ENCODE results near the gene NEDD4L. TPM values are rescaled to one million over a fixed set of nuclear protein-coding genes. Genes with fewer than 3 reads are reported as not detected.

NEDD4L gene
- polyA plus RNA-seq, 2 donors, result 10.8 to 14.1 TPM

GRCh38 chr18:58212274-58212673 is 168.2 kb downstream of the NEDD4L start:
- no peaks in the 10 kb centered on the region for H3K27me3 ChIP-seq (ENCODE audit: control insufficient read depth in 1 of 2, insufficient read depth in 2 of 2, low read length in 2 of 2)
- H3K27ac ChIP-seq (ENCODE audit: low read depth in 2 of 2, low read length in 1 of 2), result no peak overlapping the region
- no peak overlapping the region for H3K4me3 ChIP-seq (ENCODE audit: low read depth in 1 of 2, low read length in 2 of 2)
- 75 to 94% methylated on average over 8 of the region's 8 CpGs for WGBS, 2 donors
- no peaks in the 10 kb centered on the region for H3K36me3 ChIP-seq (ENCODE audit: control insufficient read depth in 2 of 2, insufficient read depth in 2 of 2, low read length in 1 of 2)
- no peaks in the 10 kb centered on the region for H3K4me1 ChIP-seq (ENCODE audit: control insufficient read depth in 2 of 2, insufficient read depth in 2 of 2, low read length in 1 of 2)
- no peaks in the 10 kb centered on the region for H3K9me3 ChIP-seq (ENCODE audit: control insufficient read depth in 2 of 2, insufficient read depth in 1 of 2, low read depth in 1 of 2, low read length in 1 of 2)

DNA sequence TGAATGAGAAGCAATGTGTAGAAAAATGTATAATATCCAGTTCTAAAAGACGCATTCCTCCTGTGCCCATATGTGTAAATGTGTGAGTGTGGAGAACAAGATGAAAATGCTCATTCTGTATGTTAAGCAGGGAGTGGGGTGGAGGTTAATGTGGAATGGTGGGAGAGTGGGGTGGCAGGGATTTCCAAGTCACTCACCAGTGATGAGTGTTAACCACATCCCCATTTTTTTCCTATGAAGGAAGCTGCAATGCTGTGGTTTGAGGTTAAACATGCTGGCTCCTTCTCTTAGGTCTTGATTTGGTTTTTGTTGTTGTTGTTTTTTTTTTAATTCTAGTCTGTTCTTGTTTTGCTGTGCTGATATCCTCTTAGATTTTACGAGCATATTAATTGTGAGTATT is 169.4 kb downstream of the NEDD4L start:
- Histone ChIP-seq H3K27me3 (ENCODE audit: control insufficient read depth in 1 of 2, insufficient read depth in 2 of 2, low read length in 2 of 2) (no peaks in the 10 kb centered on the region), H3K27ac (ENCODE audit: low read depth in 2 of 2, low read length in 1 of 2) (no peak overlapping the region), H3K36me3 (ENCODE audit: control insufficient read depth in 2 of 2, insufficient read depth in 2 of 2, low read length in 1 of 2) (no peaks in the 10 kb centered on the region), H3K9me3 (ENCODE audit: control insufficient read depth in 2 of 2, insufficient read depth in 1 of 2, low read depth in 1 of 2, low read length in 1 of 2) (no peaks in the 10 kb centered on the region), H3K4me3 (ENCODE audit: low read depth in 1 of 2, low read length in 2 of 2) (no peak overlapping the region), H3K4me1 (ENCODE audit: control insufficient read depth in 2 of 2, insufficient read depth in 2 of 2, low read length in 1 of 2) (no peaks in the 10 kb centered on the region)
- 82 to 88% methylated on average over 2 of the region's 2 CpGs for WGBS, 2 donors

DNA sequence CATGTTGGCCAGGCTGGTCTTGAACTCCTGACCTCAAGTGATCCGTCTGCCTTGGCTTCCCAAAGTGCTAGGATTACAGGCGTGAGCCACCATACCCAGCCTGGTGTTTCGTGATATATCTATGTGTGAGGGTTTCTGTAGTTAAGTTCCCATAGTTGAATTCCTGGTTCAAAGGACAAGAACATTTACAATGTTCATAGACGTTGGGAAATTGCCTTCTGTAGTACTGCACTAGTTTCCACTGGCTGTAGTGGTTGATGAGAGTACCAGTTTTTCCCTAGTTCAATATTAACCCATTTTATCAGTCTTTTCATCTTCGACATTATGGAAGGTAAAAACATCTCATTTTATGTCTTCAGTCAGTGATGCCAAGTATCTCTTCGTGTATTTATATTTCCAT is 171.0 kb downstream of the NEDD4L start:
- Histone ChIP-seq H3K4me1 (ENCODE audit: control insufficient read depth in 2 of 2, insufficient read depth in 2 of 2, low read length in 1 of 2) (no peaks in the 10 kb centered on the region), H3K9me3 (ENCODE audit: control insufficient read depth in 2 of 2, insufficient read depth in 1 of 2, low read depth in 1 of 2, low read length in 1 of 2) (no peaks in the 10 kb centered on the region), H3K27me3 (ENCODE audit: control insufficient read depth in 1 of 2, insufficient read depth in 2 of 2, low read length in 2 of 2) (no peaks in the 10 kb centered on the region), H3K27ac (ENCODE audit: low read depth in 2 of 2, low read length in 1 of 2) (no peak overlapping the region), H3K36me3 (ENCODE audit: control insufficient read depth in 2 of 2, insufficient read depth in 2 of 2, low read length in 1 of 2) (no peaks in the 10 kb centered on the region), H3K4me3 (ENCODE audit: low read depth in 1 of 2, low read length in 2 of 2) (no peak overlapping the region)
- 70 to 81% methylated on average over 6 of the region's 6 CpGs for WGBS, 2 donors

- H3K27me3 ChIP-seq (ENCODE audit: control insufficient read depth in 1 of 2, insufficient read depth in 2 of 2, low read length in 2 of 2), result no peaks in the 10 kb centered on the region
- H3K36me3 ChIP-seq (ENCODE audit: control insufficient read depth in 2 of 2, insufficient read depth in 2 of 2, low read length in 1 of 2), result no peaks in the 10 kb centered on the region
- WGBS, 2 donors, result 58 to 68% methylated on average over 3 of the region's 3 CpGs
- H3K9me3 ChIP-seq (ENCODE audit: control insufficient read depth in 2 of 2, insufficient read depth in 1 of 2, low read depth in 1 of 2, low read length in 1 of 2), result no peaks in the 10 kb centered on the region
- H3K27ac ChIP-seq (ENCODE audit: low read depth in 2 of 2, low read length in 1 of 2), result no peak overlapping the region
- H3K4me3 ChIP-seq (ENCODE audit: low read depth in 1 of 2, low read length in 2 of 2), result no peak overlapping the region
- no peaks in the 10 kb centered on the region for H3K4me1 ChIP-seq (ENCODE audit: control insufficient read depth in 2 of 2, insufficient read depth in 2 of 2, low read length in 1 of 2)
Observed at GRCh38 chr18:58216071-58216481, 172.1 kb downstream of the NEDD4L start.

DNA sequence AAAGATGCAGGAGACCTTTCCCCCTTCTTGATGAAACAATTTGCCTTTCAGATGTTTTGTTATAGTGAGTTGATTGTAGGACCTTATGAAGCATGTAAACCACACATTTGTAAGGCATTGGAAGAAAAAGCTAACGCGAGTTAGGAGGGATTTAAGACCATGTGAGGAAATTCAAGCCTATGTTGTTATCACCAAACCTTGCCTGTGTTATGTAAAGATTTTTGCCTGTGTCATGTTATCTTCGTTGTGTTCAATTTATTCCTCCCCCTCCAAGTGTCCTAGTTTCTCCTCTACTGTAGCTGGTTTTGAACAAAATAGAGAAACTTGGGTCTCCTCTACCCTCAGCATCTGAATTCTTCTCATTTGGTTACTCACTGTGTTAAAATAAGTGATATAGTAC is 173.0 kb downstream of the NEDD4L start:
- Histone ChIP-seq H3K9me3 (ENCODE audit: control insufficient read depth in 2 of 2, insufficient read depth in 1 of 2, low read depth in 1 of 2, low read length in 1 of 2) (no peaks in the 10 kb centered on the region), H3K27me3 (ENCODE audit: control insufficient read depth in 1 of 2, insufficient read depth in 2 of 2, low read length in 2 of 2) (no peaks in the 10 kb centered on the region), H3K27ac (ENCODE audit: low read depth in 2 of 2, low read length in 1 of 2) (no peak overlapping the region), H3K4me1 (ENCODE audit: control insufficient read depth in 2 of 2, insufficient read depth in 2 of 2, low read length in 1 of 2) (no peaks in the 10 kb centered on the region), H3K36me3 (ENCODE audit: control insufficient read depth in 2 of 2, insufficient read depth in 2 of 2, low read length in 1 of 2) (no peaks in the 10 kb centered on the region), H3K4me3 (ENCODE audit: low read depth in 1 of 2, low read length in 2 of 2) (no peak overlapping the region)
- 81 to 84% methylated on average over 3 of the region's 3 CpGs for WGBS, 2 donors

DNA sequence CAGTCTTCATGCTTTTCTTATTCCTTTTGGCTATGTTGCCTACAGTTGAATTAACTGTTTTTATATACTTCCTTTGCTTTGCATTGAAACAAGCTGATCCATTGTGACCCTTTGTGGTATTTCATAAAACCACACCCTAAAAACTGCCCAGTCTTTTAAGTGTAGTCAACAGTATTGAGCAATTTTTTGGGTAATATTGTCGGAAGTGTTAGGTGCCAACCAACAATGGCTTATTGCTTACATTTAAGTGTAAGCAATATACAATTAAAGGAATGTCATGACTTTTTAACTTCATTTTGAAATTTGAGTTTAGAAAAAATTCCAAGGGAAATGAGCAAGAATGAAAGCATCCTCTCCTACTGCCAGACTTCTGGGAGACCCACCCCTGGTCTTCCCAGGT is 174.1 kb downstream of the NEDD4L start:
- no peaks in the 10 kb centered on the region for H3K4me1 ChIP-seq (ENCODE audit: control insufficient read depth in 2 of 2, insufficient read depth in 2 of 2, low read length in 1 of 2)
- 62 to 63% methylated on average over 1 of the region's 1 CpG for WGBS, 2 donors
- no peak overlapping the region for H3K27ac ChIP-seq (ENCODE audit: low read depth in 2 of 2, low read length in 1 of 2)
- H3K4me3 ChIP-seq (ENCODE audit: low read depth in 1 of 2, low read length in 2 of 2), result no peak overlapping the region
- H3K36me3 ChIP-seq (ENCODE audit: control insufficient read depth in 2 of 2, insufficient read depth in 2 of 2, low read length in 1 of 2), result no peaks in the 10 kb centered on the region
- H3K9me3 ChIP-seq (ENCODE audit: control insufficient read depth in 2 of 2, insufficient read depth in 1 of 2, low read depth in 1 of 2, low read length in 1 of 2), result no peaks in the 10 kb centered on the region
- H3K27me3 ChIP-seq (ENCODE audit: control insufficient read depth in 1 of 2, insufficient read depth in 2 of 2, low read length in 2 of 2), result no peaks in the 10 kb centered on the region

GRCh38 chr18:58221060-58221725 is 177.2 kb downstream of the NEDD4L start:
- Histone ChIP-seq H3K27me3 (ENCODE audit: control insufficient read depth in 1 of 2, insufficient read depth in 2 of 2, low read length in 2 of 2) (no peaks in the 10 kb centered on the region), H3K4me1 (ENCODE audit: control insufficient read depth in 2 of 2, insufficient read depth in 2 of 2, low read length in 1 of 2) (peaks cover 4 to 7% of the 10 kb centered on the region in 2 donors), H3K36me3 (ENCODE audit: control insufficient read depth in 2 of 2, insufficient read depth in 2 of 2, low read length in 1 of 2) (no peaks in the 10 kb centered on the region), H3K4me3 (ENCODE audit: low read depth in 1 of 2, low read length in 2 of 2) (peak overlapping the region in 1 of 2 donors; percentile 52), H3K9me3 (ENCODE audit: control insufficient read depth in 2 of 2, insufficient read depth in 1 of 2, low read depth in 1 of 2, low read length in 1 of 2) (no peaks in the 10 kb centered on the region), H3K27ac (ENCODE audit: low read depth in 2 of 2, low read length in 1 of 2) (peak overlapping the region; percentile 20 to 81)
- 56 to 58% methylated on average over 12 of the region's 12 CpGs for WGBS, 2 donors

GRCh38 chr18:58222432-58223125 is 178.6 kb downstream of the NEDD4L start:
- Histone ChIP-seq H3K27ac (ENCODE audit: low read depth in 2 of 2, low read length in 1 of 2) (peak overlapping the region in 1 of 2 donors; percentile 39), H3K36me3 (ENCODE audit: control insufficient read depth in 2 of 2, insufficient read depth in 2 of 2, low read length in 1 of 2) (no peaks in the 10 kb centered on the region), H3K4me3 (ENCODE audit: low read depth in 1 of 2, low read length in 2 of 2) (peak overlapping the region in 1 of 2 donors; percentile 52), H3K9me3 (ENCODE audit: control insufficient read depth in 2 of 2, insufficient read depth in 1 of 2, low read depth in 1 of 2, low read length in 1 of 2) (no peaks in the 10 kb centered on the region), H3K27me3 (ENCODE audit: control insufficient read depth in 1 of 2, insufficient read depth in 2 of 2, low read length in 2 of 2) (no peaks in the 10 kb centered on the region), H3K4me1 (ENCODE audit: control insufficient read depth in 2 of 2, insufficient read depth in 2 of 2, low read length in 1 of 2) (peaks cover 4 to 7% of the 10 kb centered on the region in 2 donors)
- WGBS, 2 donors, result 43 to 44% methylated on average over 3 of the region's 3 CpGs

DNA sequence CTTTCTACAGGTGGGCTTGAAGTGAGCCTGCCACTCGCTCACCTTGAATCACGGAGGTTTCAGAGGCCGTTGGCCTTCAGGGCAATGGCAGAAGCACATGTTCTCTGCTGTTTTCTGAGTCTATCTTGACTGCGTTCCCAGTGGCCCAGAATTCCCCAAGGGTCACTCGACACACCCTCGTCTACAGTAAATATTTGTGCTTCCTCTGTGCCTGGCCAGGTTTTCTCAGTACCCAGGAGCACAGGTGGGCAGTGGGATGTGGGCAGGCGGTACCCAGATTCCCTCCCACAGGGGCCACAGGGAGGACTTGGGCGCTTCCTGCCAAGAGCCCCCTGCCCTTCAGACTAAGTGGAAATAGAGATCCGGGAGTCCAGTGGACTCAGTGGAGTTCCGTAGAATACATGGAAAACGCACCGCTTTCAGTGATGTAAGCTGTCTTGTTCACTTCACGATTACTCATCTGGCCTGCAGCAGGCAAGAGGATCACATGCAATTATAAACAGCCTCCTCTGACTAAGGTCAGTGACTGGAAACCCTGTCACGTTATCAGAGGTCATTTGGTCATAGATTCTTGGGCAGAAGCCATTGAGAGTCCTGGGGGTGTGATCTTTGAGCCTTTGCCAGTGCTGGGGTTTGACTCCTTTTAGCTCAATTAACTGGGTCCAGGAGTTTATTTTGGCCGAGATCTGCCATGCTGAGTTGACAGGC is 179.8 kb downstream of the NEDD4L start:
- H3K4me1 ChIP-seq (ENCODE audit: control insufficient read depth in 2 of 2, insufficient read depth in 2 of 2, low read length in 1 of 2), result peaks cover 7% of the 10 kb centered on the region in 2 donors
- H3K4me3 ChIP-seq (ENCODE audit: low read depth in 1 of 2, low read length in 2 of 2), result peak overlapping the region; percentile 32 to 43
- no peaks in the 10 kb centered on the region for H3K27me3 ChIP-seq (ENCODE audit: control insufficient read depth in 1 of 2, insufficient read depth in 2 of 2, low read length in 2 of 2)
- 38 to 40% methylated on average over 15 of the region's 15 CpGs for WGBS, 2 donors
- H3K9me3 ChIP-seq (ENCODE audit: control insufficient read depth in 2 of 2, insufficient read depth in 1 of 2, low read depth in 1 of 2, low read length in 1 of 2), result no peaks in the 10 kb centered on the region
- H3K27ac ChIP-seq (ENCODE audit: low read depth in 2 of 2, low read length in 1 of 2), result peak overlapping the region; percentile 81 to 92
- no peaks in the 10 kb centered on the region for H3K36me3 ChIP-seq (ENCODE audit: control insufficient read depth in 2 of 2, insufficient read depth in 2 of 2, low read length in 1 of 2)

All from esophagus (tissue), 2 donors.